NCI-H524 (cell line): ENCODE data around the gene PDCD6IP.

Experiments used
- DNase-seq, 2 experiments: peaks; one replicate each; lab custom pipeline; 2025; lab: John Stamatoyannopoulos, UW

Gene PDCD6IP

GRCh38 chr3:33895658-33896057 lies 97.2 kb downstream of the PDCD6IP start:
- DNase-seq: no peak

DNA sequence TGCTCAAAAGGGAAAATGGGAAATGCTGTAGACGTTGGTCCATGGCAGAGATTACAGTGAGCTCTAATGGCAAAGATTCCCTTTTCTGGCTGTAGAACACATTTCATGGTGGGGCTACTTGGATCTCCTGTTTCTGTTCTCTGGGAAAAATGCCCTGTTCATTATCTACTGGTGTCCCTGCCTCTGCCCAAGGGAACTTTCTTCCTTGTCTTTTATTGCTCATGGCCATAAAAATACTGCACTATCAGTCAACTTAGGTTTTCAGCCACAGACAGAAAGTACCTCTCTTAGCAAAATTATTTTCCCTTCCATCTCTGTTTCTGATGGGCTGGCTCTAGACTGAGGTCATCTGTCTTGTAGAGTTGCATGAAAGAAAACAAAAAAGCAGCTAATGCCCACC lies 98.9 kb downstream of the PDCD6IP start:
- no peak for DNase-seq

DNA sequence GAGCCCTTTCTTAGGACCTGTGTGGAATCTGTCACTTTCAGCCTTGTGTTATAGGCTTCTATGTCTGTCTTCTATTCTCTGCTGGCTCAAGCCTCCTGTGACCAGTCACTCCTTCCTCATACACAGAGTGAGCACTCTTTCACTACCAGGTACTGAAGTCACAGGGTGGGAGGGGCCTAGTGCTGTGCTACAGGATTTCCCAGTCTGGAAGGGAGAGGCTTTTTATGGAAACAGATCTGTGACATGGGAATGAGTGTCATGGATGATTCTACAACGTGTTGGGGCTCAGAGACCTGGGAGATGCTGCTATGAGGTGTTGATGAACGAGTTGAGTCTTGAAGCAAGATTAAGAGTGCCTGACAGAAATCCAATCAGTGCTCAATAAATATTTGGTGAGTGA lies 100.5 kb downstream of the PDCD6IP start:
- no peak for DNase-seq

GRCh38 chr3:33900440-33900808 lies 102.0 kb downstream of the PDCD6IP start:
- no peak for DNase-seq

DNA sequence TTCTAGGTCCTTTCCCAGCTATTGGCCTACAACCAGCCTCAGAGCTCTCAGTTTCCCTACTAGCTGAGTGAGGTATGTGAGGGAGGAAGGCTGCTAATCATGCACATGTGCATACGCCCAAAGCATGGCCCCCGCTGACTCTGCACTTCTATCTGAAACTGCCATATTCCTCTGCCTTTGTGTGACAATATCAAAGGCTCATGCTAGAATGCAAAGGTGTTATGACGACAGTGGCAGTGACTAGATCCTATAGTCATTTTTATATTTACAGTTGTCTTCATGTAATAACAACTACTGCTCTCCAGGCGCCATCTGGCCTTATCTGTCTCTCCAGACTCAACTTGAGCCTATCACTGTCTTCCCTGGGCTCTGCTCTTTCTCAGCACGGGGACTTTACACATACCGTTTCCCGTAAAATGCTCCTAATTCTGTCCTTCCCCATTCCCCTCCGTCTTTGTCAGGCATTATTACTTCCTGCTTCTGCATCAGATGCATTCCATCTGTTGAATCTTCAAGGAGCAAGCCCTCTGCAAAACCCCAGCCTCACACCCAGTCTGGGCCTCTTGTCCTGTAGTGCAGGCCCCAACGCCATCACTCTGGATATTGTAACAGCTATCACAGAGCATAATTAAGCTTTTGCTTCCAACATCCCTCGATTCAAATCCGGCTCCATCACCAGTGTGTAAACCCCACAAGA lies 102.5 kb downstream of the PDCD6IP start:
- no peak for DNase-seq

DNA sequence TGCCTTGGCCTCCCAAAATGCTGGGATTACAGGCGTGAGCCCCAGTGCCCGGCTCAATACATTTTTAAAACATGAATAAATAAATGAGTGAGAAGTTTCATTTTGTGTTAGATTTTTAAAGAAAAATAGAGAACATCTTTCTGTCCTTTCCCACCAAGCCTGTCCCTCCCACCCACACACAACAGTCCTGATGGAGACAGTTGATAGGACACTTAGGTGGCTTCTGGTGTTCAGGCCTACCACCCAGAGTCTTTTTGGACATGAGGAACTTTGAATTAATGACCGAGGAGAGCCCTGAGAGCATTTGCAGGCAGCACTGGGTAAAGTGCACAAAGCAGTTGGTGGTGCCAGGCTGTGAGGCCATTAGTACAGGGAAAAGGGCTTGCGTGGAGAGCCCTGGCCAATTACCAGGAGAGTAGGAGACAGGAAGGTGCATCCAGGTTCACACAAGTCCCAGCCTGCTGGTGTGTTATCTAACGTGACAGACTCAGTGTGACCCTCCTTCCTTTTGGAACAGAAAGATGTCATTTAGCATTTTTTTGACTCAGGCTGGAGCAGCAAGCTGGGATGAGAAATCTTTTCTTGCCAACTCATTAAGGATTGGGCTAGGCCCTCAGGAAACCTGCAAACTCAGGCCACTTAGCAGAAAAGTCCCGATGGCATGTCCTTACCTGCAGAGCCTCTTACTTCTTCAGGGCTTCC lies 103.6 kb downstream of the PDCD6IP start:
- DNase-seq: no peak

GRCh38 chr3:33904730-33905129 lies 106.3 kb downstream of the PDCD6IP start:
- no peak for DNase-seq

DNA sequence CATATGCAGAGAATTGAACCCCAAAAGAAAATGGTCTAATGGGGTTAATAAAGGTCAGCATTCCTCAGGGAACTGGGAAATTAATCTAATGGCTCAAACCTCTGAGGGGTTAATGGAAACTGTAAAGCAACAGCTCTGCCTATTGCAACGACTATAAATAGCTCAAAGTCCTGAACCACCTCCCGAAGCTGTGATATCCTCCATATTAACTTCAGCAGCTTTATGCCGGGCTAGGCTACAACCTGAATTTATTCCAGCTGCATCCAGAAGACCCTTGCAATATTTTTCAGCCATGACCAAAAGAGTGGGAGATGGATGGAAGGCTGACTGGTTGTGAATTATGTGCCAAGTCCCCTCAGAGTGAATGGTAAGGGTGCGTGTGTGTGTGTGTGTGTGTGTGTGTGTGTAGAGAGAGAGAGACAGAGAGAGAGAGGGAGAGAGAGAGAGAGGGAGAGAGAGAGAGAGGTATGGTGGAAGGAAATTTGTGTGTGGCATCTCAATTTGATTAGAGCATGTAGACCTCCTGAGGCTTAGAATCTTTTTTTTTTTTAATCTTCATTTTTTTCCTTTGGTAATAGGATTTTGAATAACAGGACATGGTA lies 109.9 kb downstream of the PDCD6IP start:
- no peak for DNase-seq

- DNase-seq: no peak
These were observed 111.1 kb downstream of the PDCD6IP start for GRCh38 chr3:33909547-33909946.

GRCh38 chr3:33910031-33910430 lies 111.6 kb downstream of the PDCD6IP start:
- no peak for DNase-seq

DNA sequence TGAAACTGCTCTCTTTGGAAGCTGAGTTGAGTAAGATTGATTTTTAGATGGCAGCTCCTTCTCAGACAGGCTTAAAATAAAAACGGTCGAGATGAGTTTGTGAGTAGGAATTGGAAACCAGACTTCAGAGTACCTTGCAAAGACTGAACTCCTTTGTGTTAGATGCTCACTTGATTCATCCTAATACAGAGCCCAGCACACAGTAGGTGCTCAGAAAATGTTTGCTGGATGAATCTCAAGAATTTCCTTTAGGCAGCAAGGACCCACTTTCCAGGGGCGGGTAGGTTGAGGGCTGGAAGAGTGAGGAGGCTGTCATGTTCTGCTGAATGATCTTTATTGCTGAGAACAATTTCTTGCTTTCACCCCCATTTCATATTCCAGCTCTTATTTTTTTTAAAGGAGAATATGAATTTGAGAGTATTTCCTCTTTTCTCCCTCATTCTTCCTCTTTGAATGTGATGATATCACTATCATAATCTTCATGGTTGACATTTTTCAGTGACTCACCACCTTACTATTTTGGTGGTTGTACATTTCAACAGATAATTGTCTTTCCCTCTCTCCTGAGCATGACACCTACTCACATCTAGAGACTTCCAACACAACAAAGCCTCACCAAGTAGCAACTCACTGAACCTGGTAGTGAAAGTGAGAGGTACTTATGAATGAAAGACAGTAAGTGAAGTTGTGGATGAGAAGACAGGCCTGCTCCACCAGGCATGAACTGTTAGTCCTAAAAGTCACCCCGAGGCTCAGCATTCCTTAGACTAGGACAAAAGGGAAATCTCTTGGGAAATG lies 113.3 kb downstream of the PDCD6IP start:
- no peak for DNase-seq

GRCh38 chr3:33914212-33914611 lies 115.8 kb downstream of the PDCD6IP start:
- no peak for DNase-seq

DNA sequence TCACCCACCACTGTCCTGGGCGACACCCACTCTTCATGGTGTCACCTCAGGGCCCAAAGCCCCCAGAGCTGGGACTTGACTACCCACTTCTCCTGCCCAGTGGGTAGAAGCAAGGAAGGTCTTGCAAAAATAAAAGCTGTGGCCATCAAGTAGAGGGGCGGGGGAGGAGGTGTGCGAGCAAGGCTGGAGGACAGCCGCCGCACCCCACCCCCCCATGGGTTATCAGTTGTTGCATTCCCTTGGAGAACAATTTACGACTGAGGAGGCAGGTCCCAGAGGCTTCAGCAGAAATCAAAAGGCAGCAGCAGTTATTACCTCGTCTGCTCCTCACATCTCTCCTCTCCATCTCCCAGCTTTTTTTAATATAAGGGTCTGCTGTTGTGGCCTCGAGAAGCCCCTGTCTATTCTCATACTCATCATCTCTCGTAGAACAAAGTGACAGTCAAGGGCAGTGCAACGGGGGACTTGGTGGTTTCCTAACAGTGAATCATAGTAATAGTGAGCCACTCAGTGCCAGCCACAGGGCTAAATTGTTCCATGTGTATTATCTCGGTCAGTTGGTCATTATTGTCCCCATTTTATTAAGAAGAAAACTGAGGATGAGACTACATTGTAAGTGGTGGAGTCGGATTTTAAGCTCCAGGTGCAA lies 116.4 kb downstream of the PDCD6IP start:
- no peak for DNase-seq

DNA sequence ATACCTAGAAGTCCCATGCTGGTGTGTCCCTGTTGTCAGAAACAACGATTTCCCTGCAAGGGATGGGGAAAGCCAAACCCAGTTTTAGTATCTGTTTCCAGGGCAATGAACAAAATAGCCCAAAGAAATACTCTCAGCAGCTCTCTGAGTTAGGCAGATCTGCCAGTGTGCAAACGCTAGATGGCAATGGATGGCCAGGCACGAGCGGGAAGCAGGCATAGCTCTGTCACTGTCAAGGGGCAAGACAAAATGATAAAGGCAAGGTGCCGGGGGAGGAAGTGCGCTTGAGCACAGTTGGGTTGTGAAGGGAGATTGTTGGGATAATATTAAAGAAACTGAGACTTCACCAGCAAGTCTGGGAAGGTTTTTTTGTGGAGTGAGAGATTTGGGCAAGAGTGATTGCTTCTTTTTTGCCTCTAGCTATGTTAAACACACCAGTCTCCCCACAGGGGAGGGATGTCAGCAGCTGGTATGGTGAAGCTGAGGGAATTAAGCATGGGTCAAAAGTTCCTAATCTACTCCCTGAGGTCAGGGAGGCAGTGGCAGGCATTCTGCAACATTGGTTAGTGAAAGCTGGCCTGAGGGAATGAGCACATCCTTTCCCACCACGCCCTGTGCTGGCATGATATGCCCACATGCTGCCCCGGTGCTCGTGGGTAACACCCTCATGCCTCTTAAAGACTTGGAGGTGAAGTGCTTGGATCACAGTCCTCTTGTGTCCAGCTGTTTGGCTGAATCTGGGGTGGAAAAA lies 117.5 kb downstream of the PDCD6IP start:
- DNase-seq: peak in 1 of 2 experiments; percentile 2

GRCh38 chr3:33918126-33918756 lies 119.8 kb downstream of the PDCD6IP start:
- DNase-seq: no peak
